IPS-15b (cell line): Measurements from ENCODE around the gene RAP2A.

Experiments
- H3K27me3 ChIP-seq: one replicate; pipeline ENCODE4 v1.6.1; 2013; ENCODE audit warnings: low read length; ENCODE audit not compliant: control insufficient read depth, insufficient read depth
- H3K36me3 ChIP-seq: one replicate; pipeline ENCODE4 v1.6.1; 2013; ENCODE audit warnings: low read length; ENCODE audit not compliant: control insufficient read depth, insufficient read depth
- H3K4me1 ChIP-seq: one replicate; pipeline ENCODE4 v1.6.1; 2013; ENCODE audit warnings: mild to moderate bottlenecking, low read length; ENCODE audit not compliant: control insufficient read depth, insufficient read depth
- H3K4me3 ChIP-seq: one replicate; pipeline ENCODE4 v1.5.1; 2013; ENCODE audit warnings: low read depth, low read length
- H3K9ac ChIP-seq: one replicate; pipeline ENCODE4 v1.6.1; 2013; ENCODE audit warnings: low read depth, mild to moderate bottlenecking, low read length
- H3K9me3 ChIP-seq: one replicate; pipeline ENCODE4 v1.6.1; 2013; ENCODE audit warnings: mild to moderate bottlenecking, low read length; ENCODE audit not compliant: control insufficient read depth, insufficient read depth

RAP2A gene

GRCh38 chr13:97395447-97396136, 38.4 kb upstream of the RAP2A start:
- Histone ChIP-seq H3K4me3 (no peak overlapping the region), H3K9ac (no peak overlapping the region), H3K4me1 (no peaks in the 10 kb centered on the region), H3K36me3 (no peaks in the 10 kb centered on the region), H3K9me3 (no peaks in the 10 kb centered on the region), H3K27me3 (no peaks in the 10 kb centered on the region)

DNA sequence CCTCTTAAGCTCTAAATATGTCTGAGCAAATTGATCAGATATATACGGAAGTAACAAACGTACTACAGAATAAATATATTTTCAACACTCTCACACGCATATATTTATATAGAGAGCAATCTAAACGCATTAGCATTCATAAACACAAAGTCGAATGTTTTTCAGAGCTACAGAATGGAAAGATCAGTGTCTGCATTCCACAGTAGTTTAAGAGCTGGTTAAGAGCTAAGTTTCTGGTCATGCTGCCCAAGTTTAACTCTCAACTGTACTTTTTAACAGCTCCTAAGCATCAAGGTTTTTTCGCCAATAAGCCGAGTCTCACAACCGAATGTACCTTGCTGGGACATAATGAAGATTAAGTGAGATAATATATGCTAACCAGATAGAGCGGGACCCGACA, 36.7 kb upstream of the RAP2A start:
- no peaks in the 10 kb centered on the region for H3K9me3 ChIP-seq
- no peaks in the 10 kb centered on the region for H3K27me3 ChIP-seq
- H3K9ac ChIP-seq: no peak overlapping the region
- H3K36me3 ChIP-seq: no peaks in the 10 kb centered on the region
- H3K4me3 ChIP-seq: no peak overlapping the region
- H3K4me1 ChIP-seq: no peaks in the 10 kb centered on the region

GRCh38 chr13:97401421-97401820, 32.5 kb upstream of the RAP2A start:
- H3K36me3 ChIP-seq: no peaks in the 10 kb centered on the region
- no peaks in the 10 kb centered on the region for H3K9me3 ChIP-seq
- H3K4me1 ChIP-seq: no peaks in the 10 kb centered on the region
- H3K4me3 ChIP-seq: no peak overlapping the region
- no peaks in the 10 kb centered on the region for H3K27me3 ChIP-seq
- H3K9ac ChIP-seq: no peak overlapping the region

GRCh38 chr13:97403893-97404750, 29.8 kb upstream of the RAP2A start:
- Histone ChIP-seq H3K9ac (no peak overlapping the region), H3K9me3 (no peaks in the 10 kb centered on the region), H3K4me1 (no peaks in the 10 kb centered on the region), H3K36me3 (no peaks in the 10 kb centered on the region), H3K27me3 (no peaks in the 10 kb centered on the region), H3K4me3 (no peak overlapping the region)

DNA sequence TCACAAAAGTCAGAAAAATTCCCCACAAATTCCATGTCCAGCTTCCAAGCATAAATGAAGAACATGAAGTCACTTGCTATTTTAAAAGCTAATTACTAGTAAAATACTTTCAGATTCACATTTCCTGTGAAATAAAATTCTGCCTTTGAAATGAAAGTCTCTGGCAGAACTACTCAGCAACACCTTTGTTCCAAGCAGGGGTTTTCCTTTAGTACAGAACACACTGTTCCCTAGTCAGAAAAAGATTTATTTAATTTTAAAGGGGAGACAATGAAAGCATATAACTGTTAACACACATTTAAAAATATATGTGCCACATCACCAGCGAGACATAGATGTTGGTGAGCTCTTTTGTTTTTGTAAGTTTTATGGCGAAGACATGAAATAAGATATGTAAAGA, 26.4 kb upstream of the RAP2A start:
- Histone ChIP-seq H3K4me1 (no peaks in the 10 kb centered on the region), H3K4me3 (no peak overlapping the region), H3K27me3 (no peaks in the 10 kb centered on the region), H3K36me3 (no peaks in the 10 kb centered on the region), H3K9ac (no peak overlapping the region), H3K9me3 (no peaks in the 10 kb centered on the region)

GRCh38 chr13:97408938-97409337, 25.0 kb upstream of the RAP2A start:
- H3K9ac ChIP-seq: no peak overlapping the region
- H3K36me3 ChIP-seq: no peaks in the 10 kb centered on the region
- no peaks in the 10 kb centered on the region for H3K27me3 ChIP-seq
- no peaks in the 10 kb centered on the region for H3K9me3 ChIP-seq
- H3K4me3 ChIP-seq: no peak overlapping the region
- no peaks in the 10 kb centered on the region for H3K4me1 ChIP-seq

- no peaks in the 10 kb centered on the region for H3K9me3 ChIP-seq
- no peaks in the 10 kb centered on the region for H3K4me1 ChIP-seq
- H3K9ac ChIP-seq: no peak overlapping the region
- H3K36me3 ChIP-seq: no peaks in the 10 kb centered on the region
- H3K4me3 ChIP-seq: no peak overlapping the region
- H3K27me3 ChIP-seq: no peaks in the 10 kb centered on the region
Measured at GRCh38 chr13:97411984-97412383, 22.0 kb upstream of the RAP2A start.

GRCh38 chr13:97413694-97414093, 20.3 kb upstream of the RAP2A start:
- H3K27me3 ChIP-seq: no peaks in the 10 kb centered on the region
- H3K4me3 ChIP-seq: no peak overlapping the region
- no peaks in the 10 kb centered on the region for H3K9me3 ChIP-seq
- no peak overlapping the region for H3K9ac ChIP-seq
- H3K4me1 ChIP-seq: no peaks in the 10 kb centered on the region
- H3K36me3 ChIP-seq: no peaks in the 10 kb centered on the region

DNA sequence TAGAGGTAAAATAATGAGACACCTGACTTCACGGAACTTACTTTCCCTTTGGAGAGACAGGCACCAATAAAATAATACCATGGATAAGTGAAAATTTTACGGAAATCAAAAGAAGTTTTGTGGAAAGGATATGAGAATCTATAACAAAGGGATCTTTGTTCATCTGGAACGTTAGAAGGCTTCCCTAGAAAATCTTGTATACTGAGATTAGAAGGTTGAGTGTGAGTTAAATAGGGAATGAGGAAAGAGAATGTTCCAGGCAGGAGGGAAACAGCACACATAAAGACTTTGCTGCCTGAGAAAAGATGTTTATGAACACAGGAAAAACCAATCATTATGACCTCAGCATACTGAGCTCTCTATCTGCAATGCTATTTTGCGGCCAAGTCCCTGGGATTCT, 19.6 kb upstream of the RAP2A start:
- no peaks in the 10 kb centered on the region for H3K4me1 ChIP-seq
- no peak overlapping the region for H3K9ac ChIP-seq
- no peaks in the 10 kb centered on the region for H3K36me3 ChIP-seq

GRCh38 chr13:97417698-97418097, 16.3 kb upstream of the RAP2A start:
- no peaks in the 10 kb centered on the region for H3K27me3 ChIP-seq
- H3K36me3 ChIP-seq: no peaks in the 10 kb centered on the region
- H3K4me1 ChIP-seq: no peaks in the 10 kb centered on the region
- no peaks in the 10 kb centered on the region for H3K9me3 ChIP-seq
- no peak overlapping the region for H3K4me3 ChIP-seq
- no peak overlapping the region for H3K9ac ChIP-seq

More for the DNA sequence above, 19.6 kb upstream of the RAP2A start:
- Histone ChIP-seq H3K9me3 (no peaks in the 10 kb centered on the region), H3K27me3 (no peaks in the 10 kb centered on the region), H3K4me3 (no peak overlapping the region)

GRCh38 chr13:97422118-97423054, 11.6 kb upstream of the RAP2A start:
- Histone ChIP-seq H3K4me1 (no peaks in the 10 kb centered on the region), H3K9ac (no peak overlapping the region), H3K4me3 (no peak overlapping the region), H3K9me3 (no peaks in the 10 kb centered on the region), H3K27me3 (no peaks in the 10 kb centered on the region), H3K36me3 (no peaks in the 10 kb centered on the region)
